ENCODE data around the gene ARL8B.

Gene ARL8B

GRCh38 chr3:5217824-5218595 lies 95.9 kb downstream of the ARL8B start:
- no peak for DNase-seq

- DNase-seq, result no peak
Observed at GRCh38 chr3:5218815-5219214, 96.7 kb downstream of the ARL8B start.

GRCh38 chr3:5219216-5219615 lies 97.1 kb downstream of the ARL8B start:
- DNase-seq, result no peak

DNA sequence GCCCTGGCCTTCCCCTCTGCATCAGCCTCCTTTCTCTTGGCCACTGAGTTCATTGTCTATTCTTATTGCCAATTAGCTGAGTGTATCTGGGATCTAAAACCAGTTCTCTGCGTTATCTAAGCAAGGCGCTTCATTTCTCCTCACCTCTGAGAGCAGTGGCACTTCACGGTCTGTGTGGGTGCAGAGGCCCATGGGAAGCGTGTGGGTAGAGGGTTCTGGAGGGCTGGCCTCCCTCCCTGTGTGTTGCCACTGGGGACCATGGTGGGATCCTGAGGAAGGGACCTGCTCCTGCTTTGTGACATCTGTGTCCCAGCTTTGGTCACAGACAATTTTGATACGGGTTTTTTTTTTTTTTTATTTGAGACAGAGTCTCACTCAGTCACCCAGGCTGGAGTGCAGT lies 98.1 kb downstream of the ARL8B start:
- DNase-seq, result no peak

DNA sequence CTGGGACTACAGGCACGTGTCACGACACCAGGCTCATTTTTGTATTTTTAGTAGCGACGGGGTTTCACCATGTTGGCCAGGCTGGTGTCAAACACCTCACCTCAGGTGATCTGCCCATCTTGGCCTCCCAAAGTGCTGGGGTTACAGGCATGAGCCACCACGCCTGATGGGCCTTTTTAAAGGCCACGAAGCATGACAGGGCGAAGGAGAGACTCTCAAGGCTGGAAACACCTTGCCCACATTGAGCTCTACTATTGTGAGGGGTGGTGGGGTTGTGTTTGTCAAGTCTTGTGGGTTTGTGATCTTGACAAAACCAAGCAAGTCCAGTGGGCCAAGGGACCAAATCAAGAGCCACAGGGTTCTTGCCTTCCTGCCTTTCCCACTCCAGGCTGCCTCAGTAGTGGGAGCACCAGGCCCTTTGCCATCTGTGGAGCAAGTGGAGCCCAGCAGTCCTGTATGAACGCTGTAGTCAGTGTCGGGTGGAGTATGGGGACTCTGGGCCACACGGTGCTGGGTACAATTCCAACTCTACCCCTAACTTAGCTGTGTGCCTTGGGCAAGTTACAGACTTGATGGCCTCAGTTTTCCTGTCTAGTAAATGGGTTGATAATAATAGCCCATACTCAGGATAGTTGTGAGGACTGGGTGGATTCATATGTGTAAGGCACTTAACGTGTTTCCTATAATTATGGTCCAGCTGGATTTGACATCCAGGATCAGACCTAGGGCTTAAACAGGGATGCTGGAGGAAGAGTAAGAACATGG lies 98.8 kb downstream of the ARL8B start:
- no peak for DNase-seq

- DNase-seq, result no peak
Observed at GRCh38 chr3:5221701-5222100, 99.6 kb downstream of the ARL8B start.

- no peak for DNase-seq
Observed at GRCh38 chr3:5222283-5223005, 100.4 kb downstream of the ARL8B start.

GRCh38 chr3:5226783-5227182 lies 104.7 kb downstream of the ARL8B start:
- no peak for DNase-seq

GRCh38 chr3:5227812-5228211 lies 105.7 kb downstream of the ARL8B start:
- no peak for DNase-seq

DNA sequence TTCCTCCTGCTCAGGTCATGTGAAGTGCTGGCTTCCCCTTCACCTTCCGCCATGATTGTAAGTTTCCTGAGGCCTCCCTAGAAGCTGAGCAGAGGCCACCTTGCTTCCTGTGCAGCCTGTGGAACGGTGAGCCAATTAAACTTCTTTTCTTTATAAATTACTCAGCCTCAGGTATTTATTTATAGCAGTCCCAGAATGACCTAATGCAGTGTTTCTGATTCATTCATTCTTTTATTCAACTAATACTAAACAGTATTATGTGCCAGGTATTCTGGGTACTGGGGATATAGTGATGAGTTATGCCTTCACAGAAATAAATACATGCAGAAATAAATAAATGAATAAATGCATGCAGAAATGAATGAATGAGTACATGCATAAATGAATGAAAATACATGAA lies 107.3 kb downstream of the ARL8B start:
- no peak for DNase-seq
